ENCODE data around the gene ARL5A.

GRCh38 chr2:151802315-151802714 lies 25.9 kb downstream of the ARL5A start:
- TF ChIP-seq REST (IDR thresholded peaks at IDR 0.05; ENCODE audit: insufficient replicate concordance, low read depth), result no peak
- no peak for TF ChIP-seq CTCF (IDR thresholded peaks at IDR 0.05; ENCODE audit: insufficient read depth, low read length)
- no peak for TF ChIP-seq POLR2AphosphoS5 (IDR thresholded peaks at IDR 0.05; ENCODE audit: low read depth)

Measured in HL-60 (cell line).